Umbilical cord (tissue), 2 donors: ENCODE data around the gene SLC2A1. TPM values are rescaled to one million over a fixed set of nuclear protein-coding genes. Genes with fewer than 3 reads are reported as not detected.
"Not testable (repeated sequence)": the region's sequence is repeated elsewhere in the genome, so short reads cannot be mapped to it uniquely, and the experiment has no call there.

Source experiments
- DNase-seq: peaks from one replicate; pipeline ENCODE4 v3.0.0-alpha.2; 2015; ENCODE audit warnings: low spot score
- total RNA-seq: library from RNA; depleted of rRNA; stranded (reverse); fragments of >200 nt; gene quantifications from one replicate; pipeline ENCODE4 v1.2.3, GENCODE V29; 2014; ENCODE audit warnings: low replicate concordance; ENCODE audit not compliant: insufficient read depth

The SLC2A1 gene
- total RNA-seq, 1 donor from 2014 or later, result 201 TPM

GRCh38 chr1:42899960-42900359 lies 58.7 kb downstream of the SLC2A1 start:
- not testable (repeated sequence) for DNase-seq

GRCh38 chr1:42891465-42892138 lies 67.1 kb downstream of the SLC2A1 start:
- no peak for DNase-seq

GRCh38 chr1:42889264-42889663 lies 69.4 kb downstream of the SLC2A1 start:
- DNase-seq, result no peak

- DNase-seq, result no peak
Observed at GRCh38 chr1:42888013-42888633, 70.5 kb downstream of the SLC2A1 start.

- no peak for DNase-seq
Observed at GRCh38 chr1:42887366-42887765, 71.3 kb downstream of the SLC2A1 start.

- DNase-seq, result no peak
Observed at GRCh38 chr1:42886800-42887199, 71.9 kb downstream of the SLC2A1 start.

- DNase-seq, result no peak
Observed at GRCh38 chr1:42886046-42886739, 72.5 kb downstream of the SLC2A1 start.

- no peak for DNase-seq
Observed at GRCh38 chr1:42880384-42880783, 78.3 kb downstream of the SLC2A1 start.

GRCh38 chr1:42877380-42877779 lies 81.3 kb downstream of the SLC2A1 start:
- no peak for DNase-seq

- no peak for DNase-seq
Observed at GRCh38 chr1:42876009-42876408, 82.7 kb downstream of the SLC2A1 start.

Other genes with a start within 250 kb of the SLC2A1 start
- not detected for gene CLDN19, start 218.6 kb downstream of the SLC2A1 start, total RNA-seq
- 160 TPM for gene P3H1, start 191.8 kb downstream of the SLC2A1 start, total RNA-seq
- 4.8 TPM for gene C1orf50, start 191.6 kb downstream of the SLC2A1 start, total RNA-seq
- gene TMEM269, start 173.9 kb downstream of the SLC2A1 start, total RNA-seq, result not detected
- 27.4 TPM for gene ERMAP, start 141.7 kb downstream of the SLC2A1 start, total RNA-seq
- 38.3 TPM for gene SVBP, start 141.5 kb downstream of the SLC2A1 start, total RNA-seq
- 8.2 TPM for gene ZNF691, start 112.3 kb downstream of the SLC2A1 start, total RNA-seq
- gene EBNA1BP2, start 213.4 kb upstream of the SLC2A1 start, total RNA-seq, result 28.4 TPM
- 5.3 TPM for gene CFAP57, start 213.5 kb upstream of the SLC2A1 start, total RNA-seq